HL-60 (cell line): ENCODE data around the gene NHSL2.
"Not testable (repeated sequence)": the region's sequence is repeated elsewhere in the genome, so short reads cannot be mapped to it uniquely, and the experiment has no call there.

Source experiments
- DNase-seq, 2 experiments: peaks; one replicate each; pipeline ENCODE4 v3.0.0-alpha.2; 2010 to 2020; ENCODE audit warnings: low read depth in 1 of 2, low spot score in 1 of 2
- H3K27ac ChIP-seq: fragments of 250-450 bp; sonication (Bioruptor Pico); replicated peaks from 2 replicates; pipeline ENCODE4 v1.5.1; 2020; ENCODE audit warnings: mild to moderate bottlenecking, moderate library complexity
- H3K27me3 ChIP-seq: fragments of 250-450 bp; sonication (Bioruptor Pico); 2 replicates; pipeline ENCODE4 v1.5.1; 2021; ENCODE audit warnings: mild to moderate bottlenecking, moderate library complexity; ENCODE audit not compliant: insufficient read depth, poor library complexity, severe bottlenecking
- H3K4me3 ChIP-seq: replicated peaks from 2 replicates; pipeline ENCODE4 v1.5.1; 2011; ENCODE audit warnings: mild to moderate bottlenecking, control low read depth, low read length; ENCODE audit not compliant: insufficient read depth
- GABPA ChIP-seq: IDR thresholded peaks from 2 replicates; pipeline ENCODE4 v1.6.1; 2012; ENCODE audit warnings: low read depth
- POLR2AphosphoS5 ChIP-seq: IDR thresholded peaks from 2 replicates; pipeline ENCODE4 v1.6.1; 2012; ENCODE audit warnings: low read depth
- SPI1 ChIP-seq: IDR thresholded peaks from 2 replicates; pipeline ENCODE4 v1.6.1; 2012; ENCODE audit warnings: low read depth, mild to moderate bottlenecking, borderline replicate concordance
- TF ChIP-seq, protein P1 (sequence below): IDR thresholded peaks from one replicate; pipeline ENCODE4 v1.5.1; 2011; ENCODE audit warnings: low read length, control low read depth, inconsistent platforms; ENCODE audit not compliant: insufficient read depth
- TF ChIP-seq, protein P2 (sequence below): IDR thresholded peaks from 2 replicates; pipeline ENCODE4 v1.6.1; 2012; ENCODE audit warnings: low read depth; ENCODE audit not compliant: insufficient replicate concordance

Gene NHSL2

DNA sequence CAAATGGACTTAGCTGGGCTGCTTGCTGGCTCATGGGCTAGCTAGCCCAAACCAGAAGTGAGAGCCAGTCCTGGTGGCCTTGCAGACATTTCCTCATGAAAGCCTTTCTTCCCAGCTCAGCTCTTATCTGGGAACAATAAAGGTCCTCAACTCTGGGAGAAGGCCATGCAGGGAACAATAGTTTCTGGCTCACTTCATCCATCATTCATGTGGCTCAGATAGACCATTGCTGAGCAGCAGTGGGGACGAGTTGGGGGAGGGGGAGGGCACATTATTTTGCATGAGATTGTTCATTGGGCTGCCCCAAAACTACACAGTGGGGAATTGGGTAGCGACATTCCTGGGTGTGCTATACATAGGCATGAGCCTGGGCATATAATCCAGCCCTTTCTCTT is 47.6 kb downstream of the NHSL2 start:
- Histone ChIP-seq H3K4me3 (no peak overlapping the region), H3K27me3 (no peaks in the 10 kb centered on the region), H3K27ac (no peak overlapping the region)
- DNase-seq: no peak
- no peak for TF ChIP-seq POLR2AphosphoS5

DNA sequence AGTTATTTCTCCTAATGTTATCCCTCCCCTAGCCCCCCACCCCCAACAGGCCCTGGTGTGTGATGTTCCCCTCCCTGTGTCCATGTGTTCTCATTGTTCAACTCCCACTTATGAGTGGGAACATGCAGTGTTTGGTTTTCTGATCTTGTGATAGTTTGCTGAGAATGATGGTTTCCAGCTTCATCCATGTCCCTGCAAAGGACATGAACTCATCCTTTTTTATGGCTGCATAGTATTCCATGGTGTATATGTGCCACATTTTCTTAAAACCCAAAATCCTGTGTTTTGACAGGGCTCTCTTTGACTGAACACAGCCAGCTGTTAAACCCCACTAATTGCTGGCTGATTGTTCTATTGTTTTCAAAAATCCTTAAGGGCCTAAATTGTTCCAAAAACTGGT is 53.5 kb downstream of the NHSL2 start:
- H3K27ac ChIP-seq, H3K4me3 ChIP-seq, H3K27me3 ChIP-seq, DNase-seq: not testable (repeated sequence)

DNA sequence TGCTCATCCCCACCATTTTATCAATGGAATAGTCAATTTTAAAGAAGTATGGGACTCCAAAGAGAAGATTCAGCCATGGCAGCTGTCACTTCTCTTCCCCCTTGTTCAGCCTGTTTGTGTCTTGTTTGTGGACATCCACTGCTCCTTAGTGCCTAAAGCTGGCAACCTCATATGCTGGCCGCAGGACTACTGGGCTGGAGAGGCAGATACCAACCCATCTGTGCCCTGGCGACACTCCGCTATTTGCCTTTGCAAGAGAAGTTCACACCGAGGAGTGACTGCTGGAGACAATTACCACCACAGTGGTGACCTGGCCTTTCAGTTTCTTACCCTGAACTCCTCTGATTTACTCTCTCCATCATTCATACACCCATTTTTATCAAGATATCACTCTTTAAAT is 64.3 kb downstream of the NHSL2 start:
- DNase-seq: no peak
- Histone ChIP-seq H3K27me3 (peaks cover 3% of the 10 kb centered on the region), H3K4me3 (no peak overlapping the region), H3K27ac (no peak overlapping the region)
- no peak for TF ChIP-seq POLR2AphosphoS5
- no peak for TF ChIP-seq GABPA
- TF ChIP-seq, protein P1, sequence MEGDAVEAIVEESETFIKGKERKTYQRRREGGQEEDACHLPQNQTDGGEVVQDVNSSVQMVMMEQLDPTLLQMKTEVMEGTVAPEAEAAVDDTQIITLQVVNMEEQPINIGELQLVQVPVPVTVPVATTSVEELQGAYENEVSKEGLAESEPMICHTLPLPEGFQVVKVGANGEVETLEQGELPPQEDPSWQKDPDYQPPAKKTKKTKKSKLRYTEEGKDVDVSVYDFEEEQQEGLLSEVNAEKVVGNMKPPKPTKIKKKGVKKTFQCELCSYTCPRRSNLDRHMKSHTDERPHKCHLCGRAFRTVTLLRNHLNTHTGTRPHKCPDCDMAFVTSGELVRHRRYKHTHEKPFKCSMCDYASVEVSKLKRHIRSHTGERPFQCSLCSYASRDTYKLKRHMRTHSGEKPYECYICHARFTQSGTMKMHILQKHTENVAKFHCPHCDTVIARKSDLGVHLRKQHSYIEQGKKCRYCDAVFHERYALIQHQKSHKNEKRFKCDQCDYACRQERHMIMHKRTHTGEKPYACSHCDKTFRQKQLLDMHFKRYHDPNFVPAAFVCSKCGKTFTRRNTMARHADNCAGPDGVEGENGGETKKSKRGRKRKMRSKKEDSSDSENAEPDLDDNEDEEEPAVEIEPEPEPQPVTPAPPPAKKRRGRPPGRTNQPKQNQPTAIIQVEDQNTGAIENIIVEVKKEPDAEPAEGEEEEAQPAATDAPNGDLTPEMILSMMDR: no peak
- no peak for TF ChIP-seq SPI1
- TF ChIP-seq, protein P2, sequence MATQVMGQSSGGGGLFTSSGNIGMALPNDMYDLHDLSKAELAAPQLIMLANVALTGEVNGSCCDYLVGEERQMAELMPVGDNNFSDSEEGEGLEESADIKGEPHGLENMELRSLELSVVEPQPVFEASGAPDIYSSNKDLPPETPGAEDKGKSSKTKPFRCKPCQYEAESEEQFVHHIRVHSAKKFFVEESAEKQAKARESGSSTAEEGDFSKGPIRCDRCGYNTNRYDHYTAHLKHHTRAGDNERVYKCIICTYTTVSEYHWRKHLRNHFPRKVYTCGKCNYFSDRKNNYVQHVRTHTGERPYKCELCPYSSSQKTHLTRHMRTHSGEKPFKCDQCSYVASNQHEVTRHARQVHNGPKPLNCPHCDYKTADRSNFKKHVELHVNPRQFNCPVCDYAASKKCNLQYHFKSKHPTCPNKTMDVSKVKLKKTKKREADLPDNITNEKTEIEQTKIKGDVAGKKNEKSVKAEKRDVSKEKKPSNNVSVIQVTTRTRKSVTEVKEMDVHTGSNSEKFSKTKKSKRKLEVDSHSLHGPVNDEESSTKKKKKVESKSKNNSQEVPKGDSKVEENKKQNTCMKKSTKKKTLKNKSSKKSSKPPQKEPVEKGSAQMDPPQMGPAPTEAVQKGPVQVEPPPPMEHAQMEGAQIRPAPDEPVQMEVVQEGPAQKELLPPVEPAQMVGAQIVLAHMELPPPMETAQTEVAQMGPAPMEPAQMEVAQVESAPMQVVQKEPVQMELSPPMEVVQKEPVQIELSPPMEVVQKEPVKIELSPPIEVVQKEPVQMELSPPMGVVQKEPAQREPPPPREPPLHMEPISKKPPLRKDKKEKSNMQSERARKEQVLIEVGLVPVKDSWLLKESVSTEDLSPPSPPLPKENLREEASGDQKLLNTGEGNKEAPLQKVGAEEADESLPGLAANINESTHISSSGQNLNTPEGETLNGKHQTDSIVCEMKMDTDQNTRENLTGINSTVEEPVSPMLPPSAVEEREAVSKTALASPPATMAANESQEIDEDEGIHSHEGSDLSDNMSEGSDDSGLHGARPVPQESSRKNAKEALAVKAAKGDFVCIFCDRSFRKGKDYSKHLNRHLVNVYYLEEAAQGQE: no peak

DNA sequence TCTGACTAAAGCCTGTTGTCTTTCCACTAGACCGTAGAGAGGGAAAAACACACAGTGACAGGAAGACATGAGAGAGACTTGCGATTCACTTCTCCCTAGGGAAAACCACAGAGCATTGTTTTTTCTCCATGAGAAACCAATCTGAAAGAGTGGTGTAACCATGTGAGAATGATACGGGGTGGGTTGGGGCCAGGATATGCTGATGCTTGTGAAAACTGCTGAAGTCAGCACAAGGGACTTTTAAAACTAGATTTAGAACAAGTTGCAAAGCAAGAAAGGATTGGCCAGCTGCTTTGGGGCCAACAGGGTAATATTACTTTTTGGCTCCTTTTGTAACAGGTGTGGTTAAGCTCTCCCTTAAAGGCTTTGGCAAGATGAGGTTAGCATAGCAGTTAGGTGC is 66.1 kb downstream of the NHSL2 start:
- TF ChIP-seq, protein P2: no peak
- no peak for TF ChIP-seq GABPA
- TF ChIP-seq, protein P1: no peak
- no peak for TF ChIP-seq SPI1
- no peak for TF ChIP-seq POLR2AphosphoS5

DNA sequence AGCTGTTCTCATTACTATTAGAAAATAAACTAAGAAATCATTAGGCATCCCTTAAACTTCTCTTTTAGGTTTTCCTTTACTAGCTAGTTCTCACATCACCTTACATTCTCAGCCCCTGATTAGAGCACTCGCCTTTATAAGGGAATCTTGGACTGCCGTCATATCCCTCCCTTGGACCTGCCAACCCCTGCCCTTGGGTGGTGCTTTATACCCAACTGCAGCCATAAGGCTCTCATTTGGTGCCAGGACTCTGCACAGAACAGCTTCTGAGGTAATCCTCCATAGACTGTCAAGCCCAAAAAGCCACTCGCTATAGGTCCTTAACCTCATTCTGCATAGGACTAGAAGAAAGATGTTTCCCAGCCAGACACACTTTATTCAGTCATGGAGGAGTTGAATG is 67.5 kb downstream of the NHSL2 start:
- no peak for DNase-seq
- peaks cover 3% of the 10 kb centered on the region for H3K27me3 ChIP-seq
- no peak overlapping the region for H3K27ac ChIP-seq
- TF ChIP-seq, protein P1: no peak
- TF ChIP-seq POLR2AphosphoS5: no peak
- TF ChIP-seq, protein P2: no peak
- TF ChIP-seq GABPA: no peak
- no peak for TF ChIP-seq SPI1
- no peak overlapping the region for H3K4me3 ChIP-seq

More for the DNA sequence above, 66.1 kb downstream of the NHSL2 start:
- H3K27me3 ChIP-seq: peaks cover 3% of the 10 kb centered on the region
- no peak overlapping the region for H3K4me3 ChIP-seq
- no peak for DNase-seq
- no peak overlapping the region for H3K27ac ChIP-seq
